ENCODE data around the gene CEP350. TPM values are rescaled to one million over a fixed set of nuclear protein-coding genes. Genes with fewer than 3 reads are reported as not detected.

The CEP350 gene
- total and polyA plus RNA-seq, 4 experiments from 2014 or later: 9.3 to 99.4 (median 76.0) TPM

DNA sequence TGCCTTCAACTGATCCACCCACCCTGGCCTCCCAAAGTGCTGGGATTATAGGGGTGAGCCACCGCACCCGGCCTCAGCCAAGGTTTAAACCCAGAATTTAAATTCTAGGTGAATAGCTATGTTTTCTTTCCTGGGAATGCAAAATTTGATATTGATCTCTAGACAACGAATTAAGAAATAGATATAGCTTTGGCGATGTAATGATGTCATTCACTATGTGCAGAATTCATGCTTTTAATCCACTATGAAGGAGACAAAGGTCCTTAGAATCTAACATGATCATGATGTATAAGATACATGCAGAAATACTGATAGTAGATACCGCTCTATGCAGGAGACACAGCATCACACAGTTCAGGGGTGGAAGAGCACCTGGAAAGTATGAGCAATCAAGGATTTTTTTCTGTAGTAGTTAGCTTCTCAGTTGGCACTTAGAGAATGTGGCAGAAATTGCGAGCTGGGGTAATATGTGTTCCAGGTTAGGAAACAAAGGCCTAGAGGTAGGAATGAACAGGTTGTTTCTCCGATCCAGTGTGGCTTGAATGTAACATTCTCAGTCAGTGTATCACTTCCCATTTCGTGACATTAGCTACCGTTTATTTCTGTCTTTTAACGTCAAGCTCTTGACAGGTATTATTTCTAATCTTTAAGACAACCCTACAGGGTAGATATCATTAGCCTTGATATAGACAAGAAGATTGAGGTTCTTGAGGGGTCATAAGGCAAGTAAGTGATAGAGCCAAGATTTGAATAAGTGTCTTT is 3.0 kb upstream of the CEP350 start:
- Mint-ChIP-seq H3K27ac (peak overlapping the region; percentile 65 to 98 (median 83)), H3K36me3 (peaks cover 0 to 5% of the 10 kb centered on the region in 2 donors), H3K27me3 (no peaks in the 10 kb centered on the region), H3K9me3 (no peaks in the 10 kb centered on the region), H3K4me1 (peaks cover 21 to 40% (median 31%) of the 10 kb centered on the region in 4 donors), H3K4me3 (peak overlapping the region in 2 of 8 donors; percentile 15 to 29)
- ChIA-PET CTCF (ENCODE audit: partially characterized antibody) (interaction anchor here (0.8 to 3.2 kb wide), 6 partner anchors 82 to 228 kb away, joined by 3 to 15 read pairs (median 4); no protein-coding TSS in a partner anchor), POLR2A (ENCODE audit: partially characterized antibody) (interaction anchor here (2.0 kb wide), 1 partner anchor 69 kb away, joined by 11 read pairs; the partner anchor contains the start of gene TOR1AIP1)
- no peak overlapping the region for H3K27ac ChIP-seq (ENCODE audit: low read depth, low read length)
- intact Hi-C loops (cut with micrococcal nuclease): loop anchor here (5.0 to 10.0 kb wide), 2 partner anchors 681 to 1153 kb away; partner anchors contain the start of gene XPR1
- no peak for DNase-seq
- no peak overlapping the region for H3K4me3 ChIP-seq (ENCODE audit: low read length in 2 of 2)
- no peaks in the 10 kb centered on the region for H3K27me3 ChIP-seq (ENCODE audit: insufficient read depth, low read length)
- no peaks in the 10 kb centered on the region for H3K9me3 ChIP-seq (ENCODE audit: control insufficient read depth in 1 of 2, low read length in 2 of 2)
- H3K4me1 ChIP-seq (ENCODE audit: insufficient read depth, low read length): peaks cover 31% of the 10 kb centered on the region
- H3K36me3 ChIP-seq (ENCODE audit: insufficient read depth, low read length): no peaks in the 10 kb centered on the region

DNA sequence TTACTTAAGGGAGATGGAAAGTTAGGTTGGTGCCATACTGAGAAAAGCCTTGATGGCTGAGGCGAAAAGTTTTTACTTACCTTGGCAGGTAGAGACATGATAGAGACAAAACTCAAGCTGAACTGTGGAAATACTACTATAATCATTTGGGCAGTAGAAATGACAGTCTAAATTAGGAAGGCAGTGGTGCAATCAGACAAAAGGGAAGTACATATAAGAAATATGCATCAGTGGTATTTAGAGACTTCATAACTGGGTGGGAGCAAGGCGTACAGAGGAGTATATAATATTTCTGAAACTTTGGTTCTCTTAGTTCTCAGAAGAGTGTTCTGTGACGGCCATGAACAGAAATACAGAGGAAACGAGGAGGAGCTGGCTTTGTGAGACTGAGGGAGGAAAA is 2.4 kb upstream of the CEP350 start:
- peak overlapping the region in 5 of 8 donors; percentile 15 to 50 (median 33) for H3K4me3 Mint-ChIP-seq
- ChIA-PET POLR2A (ENCODE audit: partially characterized antibody) (interaction anchor here (2.0 kb wide), 1 partner anchor 69 kb away, joined by 11 read pairs; the partner anchor contains the start of gene TOR1AIP1), CTCF (ENCODE audit: partially characterized antibody) (interaction anchor here (1.0 to 3.2 kb wide), 4 partner anchors 83 to 227 kb away, joined by 3 to 15 read pairs (median 6); no protein-coding TSS in a partner anchor)
- peaks cover 0 to 5% of the 10 kb centered on the region in 2 donors for H3K36me3 Mint-ChIP-seq
- peaks cover 36% of the 10 kb centered on the region for H3K4me1 ChIP-seq (ENCODE audit: insufficient read depth, low read length)
- no peaks in the 10 kb centered on the region for H3K27me3 Mint-ChIP-seq
- intact Hi-C loops (cut with micrococcal nuclease): loop anchor here (5.0 to 10.0 kb wide), 2 partner anchors 680 to 1153 kb away; partner anchors contain the start of gene XPR1
- no peaks in the 10 kb centered on the region for H3K27me3 ChIP-seq (ENCODE audit: insufficient read depth, low read length)
- DNase-seq: no peak
- H3K27ac ChIP-seq (ENCODE audit: low read depth, low read length): no peak overlapping the region
- H3K4me1 Mint-ChIP-seq: peaks cover 24 to 45% (median 35%) of the 10 kb centered on the region in 4 donors
- H3K9me3 Mint-ChIP-seq: no peaks in the 10 kb centered on the region
- H3K27ac Mint-ChIP-seq: peak overlapping the region; percentile 72 to 98 (median 83)
- H3K4me3 ChIP-seq (ENCODE audit: low read length in 2 of 2): no peak overlapping the region
- no peaks in the 10 kb centered on the region for H3K9me3 ChIP-seq (ENCODE audit: control insufficient read depth in 1 of 2, low read length in 2 of 2)
- no peaks in the 10 kb centered on the region for H3K36me3 ChIP-seq (ENCODE audit: insufficient read depth, low read length)

DNA sequence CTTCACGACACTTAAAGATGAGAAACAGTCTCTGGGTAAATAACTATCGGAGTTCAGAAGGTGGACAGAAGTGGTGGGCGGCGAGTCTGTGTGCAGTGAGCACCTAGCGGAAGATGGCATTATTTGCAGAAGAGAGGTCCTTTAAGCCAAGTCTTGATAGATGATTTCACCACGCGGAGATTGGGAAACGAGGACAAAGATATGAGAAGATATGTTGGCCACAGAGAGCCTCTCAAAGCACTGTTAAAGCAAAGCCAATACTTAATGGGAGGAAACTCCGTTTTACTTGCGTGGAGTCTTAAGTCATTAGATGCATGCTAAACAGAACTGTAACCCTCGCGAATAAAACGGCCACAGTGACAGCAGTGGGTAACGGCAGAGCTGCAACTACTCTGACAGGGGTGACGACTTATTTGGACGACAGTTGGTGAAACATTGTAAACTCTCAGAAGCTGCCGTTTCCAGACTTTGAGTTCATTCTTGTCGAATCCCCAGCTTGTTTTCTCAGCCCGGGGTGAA is 577 bp upstream of the CEP350 start:
- Histone ChIP-seq H3K9me3 (ENCODE audit: control insufficient read depth in 1 of 2, low read length in 2 of 2) (no peaks in the 10 kb centered on the region), H3K27me3 (ENCODE audit: insufficient read depth, low read length) (no peaks in the 10 kb centered on the region), H3K27ac (ENCODE audit: low read depth, low read length) (peak overlapping the region; percentile 90), H3K36me3 (ENCODE audit: insufficient read depth, low read length) (no peaks in the 10 kb centered on the region), H3K4me1 (ENCODE audit: insufficient read depth, low read length) (peaks cover 50% of the 10 kb centered on the region), H3K4me3 (ENCODE audit: low read length in 2 of 2) (peak overlapping the region; percentile 68 to 76)
- Mint-ChIP-seq H3K36me3 (peaks cover 0 to 6% of the 10 kb centered on the region in 2 donors), H3K9me3 (no peaks in the 10 kb centered on the region), H3K4me1 (peaks cover 33 to 63% (median 46%) of the 10 kb centered on the region in 4 donors), H3K27me3 (no peaks in the 10 kb centered on the region), H3K4me3 (peak overlapping the region; percentile 85 to 96 (median 89)), H3K27ac (peak overlapping the region; percentile 86 to 98 (median 95))
- POLR2A ChIA-PET (ENCODE audit: partially characterized antibody): interaction anchor here (0.7 to 3.6 kb wide), 18 partner anchors 12 to 1443 kb away, joined by 3 to 108 read pairs (median 4); partner anchors contain the start of genes ACBD6, QSOX1, TOR1AIP1 and TOR3A
- CTCF ChIA-PET (ENCODE audit: partially characterized antibody): interaction anchor here (0.6 to 3.2 kb wide), 14 partner anchors 11 to 823 kb away, joined by 3 to 15 read pairs (median 3); partner anchors contain the start of gene TOR1AIP1
- intact Hi-C loops (cut with micrococcal nuclease): loop anchor here (1.0 to 10.0 kb wide), 7 partner anchors 72 to 1151 kb away; partner anchors contain the start of genes QSOX1, TOR1AIP1 and XPR1
- no peak for DNase-seq

DNA sequence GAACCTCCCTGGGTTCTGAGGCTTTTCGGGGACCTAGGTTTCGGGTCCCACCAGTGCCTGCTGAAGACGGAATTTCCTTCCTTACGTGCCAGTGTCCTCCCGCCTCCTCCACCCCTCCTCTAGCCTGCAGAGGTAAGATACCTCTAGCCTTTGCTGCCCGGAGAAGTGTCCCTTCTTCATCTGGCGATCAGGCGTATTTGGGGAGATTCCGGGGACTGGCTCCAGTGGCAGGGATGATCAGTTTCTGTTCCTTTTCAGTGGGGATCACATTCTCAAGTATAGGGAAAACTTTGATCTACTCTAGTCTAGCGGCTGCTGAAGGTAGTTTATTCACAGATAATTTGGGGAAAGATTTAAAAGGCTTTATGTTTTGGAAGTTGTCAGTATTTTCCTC is 674 bp downstream of the CEP350 start:
- intact Hi-C loops (cut with micrococcal nuclease): loop anchor here (2.0 to 10.0 kb wide), 4 partner anchors 140 to 1150 kb away; no protein-coding TSS in a partner anchor
- Histone ChIP-seq H3K27ac (ENCODE audit: low read depth, low read length) (peak overlapping the region; percentile 90), H3K4me3 (ENCODE audit: low read length in 2 of 2) (peak overlapping the region; percentile 49 to 76), H3K4me1 (ENCODE audit: insufficient read depth, low read length) (peaks cover 50% of the 10 kb centered on the region), H3K27me3 (ENCODE audit: insufficient read depth, low read length) (no peaks in the 10 kb centered on the region), H3K36me3 (ENCODE audit: insufficient read depth, low read length) (no peaks in the 10 kb centered on the region), H3K9me3 (ENCODE audit: control insufficient read depth in 1 of 2, low read length in 2 of 2) (no peaks in the 10 kb centered on the region)
- Mint-ChIP-seq H3K4me3 (peak overlapping the region; percentile 86 to 99 (median 91)), H3K4me1 (peaks cover 39 to 75% (median 51%) of the 10 kb centered on the region in 4 donors), H3K36me3 (peaks cover 0 to 7% of the 10 kb centered on the region in 2 donors), H3K27me3 (no peaks in the 10 kb centered on the region), H3K27ac (peak overlapping the region; percentile 86 to 96 (median 94)), H3K9me3 (no peaks in the 10 kb centered on the region)
- ChIA-PET POLR2A (ENCODE audit: partially characterized antibody) (interaction anchor here (0.9 to 3.6 kb wide), 7 partner anchors 11 to 199 kb away, joined by 4 to 108 read pairs (median 12); partner anchors contain the start of genes QSOX1 and TOR1AIP1), CTCF (ENCODE audit: partially characterized antibody) (interaction anchor here (0.5 to 1.8 kb wide), 3 partner anchors 42 to 75 kb away, joined by 3 to 9 read pairs (median 5); partner anchors contain the start of gene TOR1AIP1)
- DNase-seq: no peak

DNA sequence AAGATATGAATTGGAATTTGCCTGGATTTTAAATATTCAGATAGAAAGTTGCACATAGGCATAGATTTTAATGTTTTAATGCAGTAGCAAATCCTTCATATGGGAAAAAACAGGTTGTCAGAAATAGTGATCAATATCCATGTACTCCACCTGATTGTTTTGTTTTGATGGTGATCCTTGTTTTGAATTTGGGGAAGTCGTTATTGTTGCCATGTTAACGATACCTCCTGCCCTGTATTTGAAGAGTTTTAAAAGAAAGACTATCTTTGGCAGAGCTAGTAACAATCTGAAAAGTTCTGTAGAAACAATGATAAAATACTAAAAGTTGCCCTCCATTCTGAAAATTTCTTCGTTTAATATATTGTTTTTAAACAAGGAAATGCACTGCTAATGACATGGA is 1.1 kb downstream of the CEP350 start:
- Mint-ChIP-seq H3K4me1 (peaks cover 40 to 77% (median 53%) of the 10 kb centered on the region in 4 donors), H3K27ac (peak overlapping the region; percentile 86 to 96 (median 94)), H3K27me3 (no peaks in the 10 kb centered on the region), H3K9me3 (no peaks in the 10 kb centered on the region), H3K4me3 (peak overlapping the region; percentile 86 to 99 (median 91)), H3K36me3 (peaks cover 0 to 7% of the 10 kb centered on the region in 2 donors)
- H3K4me1 ChIP-seq (ENCODE audit: insufficient read depth, low read length): peaks cover 50% of the 10 kb centered on the region
- H3K4me3 ChIP-seq (ENCODE audit: low read length in 2 of 2): peak overlapping the region; percentile 49 to 76
- intact Hi-C loops (cut with micrococcal nuclease): loop anchor here (2.0 to 10.0 kb wide), 4 partner anchors 141 to 1149 kb away; no protein-coding TSS in a partner anchor
- H3K36me3 ChIP-seq (ENCODE audit: insufficient read depth, low read length): no peaks in the 10 kb centered on the region
- ChIA-PET POLR2A (ENCODE audit: partially characterized antibody) (interaction anchor here (1.0 to 3.6 kb wide), 3 partner anchors 11 to 141 kb away, joined by 4 to 108 read pairs (median 12); partner anchors contain the start of gene TOR1AIP1), CTCF (ENCODE audit: partially characterized antibody) (interaction anchor here (0.5 to 0.8 kb wide), 2 partner anchors 43 to 141 kb away, joined by 3 read pairs; no protein-coding TSS in a partner anchor)
- H3K27ac ChIP-seq (ENCODE audit: low read depth, low read length): peak overlapping the region; percentile 90
- H3K27me3 ChIP-seq (ENCODE audit: insufficient read depth, low read length): no peaks in the 10 kb centered on the region
- DNase-seq: no peak
- H3K9me3 ChIP-seq (ENCODE audit: control insufficient read depth in 1 of 2, low read length in 2 of 2): no peaks in the 10 kb centered on the region

DNA sequence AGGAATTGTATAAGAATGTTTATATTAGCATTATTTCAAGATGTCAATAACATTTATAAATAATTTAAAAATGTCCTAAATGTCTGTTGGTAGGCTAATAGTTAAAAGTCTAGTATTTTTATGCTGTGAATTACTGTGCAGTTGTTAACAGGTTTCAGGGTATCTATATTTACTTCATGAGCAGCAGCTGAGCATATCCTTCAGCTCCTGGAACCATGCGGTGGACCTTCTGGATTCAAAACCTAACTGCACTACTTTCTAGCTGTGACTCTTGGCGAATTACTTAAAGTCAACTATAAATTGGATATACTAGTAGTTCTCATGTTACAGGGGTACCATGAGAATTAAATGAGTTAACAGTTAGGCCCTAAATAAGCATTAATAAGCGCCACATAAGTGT is 3.7 kb downstream of the CEP350 start:
- peaks cover 14 to 22% of the 10 kb centered on the region in 2 donors for H3K36me3 Mint-ChIP-seq
- Histone ChIP-seq H3K27ac (ENCODE audit: low read depth, low read length) (no peak overlapping the region), H3K36me3 (ENCODE audit: insufficient read depth, low read length) (no peaks in the 10 kb centered on the region), H3K9me3 (ENCODE audit: control insufficient read depth in 1 of 2, low read length in 2 of 2) (no peaks in the 10 kb centered on the region), H3K4me3 (ENCODE audit: low read length in 2 of 2) (no peak overlapping the region), H3K4me1 (ENCODE audit: insufficient read depth, low read length) (peaks cover 47% of the 10 kb centered on the region), H3K27me3 (ENCODE audit: insufficient read depth, low read length) (no peaks in the 10 kb centered on the region)
- intact Hi-C loops (cut with micrococcal nuclease): loop anchor here (10.0 kb wide), 1 partner anchor 1146 kb away; no protein-coding TSS in a partner anchor
- H3K27ac Mint-ChIP-seq: no peak overlapping the region
- CTCF ChIA-PET (ENCODE audit: partially characterized antibody): no interaction called here
- no peaks in the 10 kb centered on the region for H3K27me3 Mint-ChIP-seq
- DNase-seq: no peak
- peaks cover 38 to 76% (median 56%) of the 10 kb centered on the region in 4 donors for H3K4me1 Mint-ChIP-seq
- H3K4me3 Mint-ChIP-seq: no peak overlapping the region
- peaks cover 0 to 4% (median 0%) of the 10 kb centered on the region in 8 donors for H3K9me3 Mint-ChIP-seq
- POLR2A ChIA-PET (ENCODE audit: partially characterized antibody): interaction anchor here (1.2 kb wide), 1 partner anchor 76 kb away, joined by 6 read pairs; the partner anchor contains the start of gene TOR1AIP1

Measured in CD4-positive, alpha-beta memory T cell (primary cell).